MM.1S (cell line): ENCODE results near the gene HADH.
A peak's percentile ranks its signal among the peaks of the same experiment; 100 is the strongest.

Experiments
- DNase-seq: peaks from one replicate; pipeline ENCODE4 v3.0.0-alpha.2; 2015
- H2AFZ ChIP-seq: fragments of 300-600 bp; sonication (generic); 2 replicates; pipeline ENCODE4 v1.6.0; 2016; ENCODE audit warnings: antibody characterized with exemption, low read length
- H3F3A ChIP-seq: fragments of 300-600 bp; sonication (generic); 2 replicates; pipeline ENCODE4 v1.6.1; 2016; ENCODE audit warnings: mild to moderate bottlenecking, antibody characterized with exemption, low read length, moderate library complexity, mixed read lengths; ENCODE audit not compliant: insufficient read depth
- H3K27ac ChIP-seq: fragments of 300-600 bp; sonication (generic); 2 replicates; pipeline ENCODE4 v1.5.1; 2016; ENCODE audit warnings: mild to moderate bottlenecking, low read length
- H3K27me3 ChIP-seq: fragments of 300-600 bp; sonication (generic); replicated peaks from 2 replicates; pipeline ENCODE4 v1.6.0; 2016; ENCODE audit warnings: low read length; ENCODE audit not compliant: insufficient read depth
- H3K36me3 ChIP-seq: fragments of 300-600 bp; sonication (generic); replicated peaks from 2 replicates; pipeline ENCODE4 v1.6.1; 2016; ENCODE audit warnings: mild to moderate bottlenecking, low read length, mixed read lengths; ENCODE audit not compliant: insufficient read depth
- H3K4me1 ChIP-seq: fragments of 300-600 bp; sonication (generic); 2 replicates; pipeline ENCODE4 v1.6.1; 2016; ENCODE audit warnings: low read length, mixed read lengths
- H3K4me2 ChIP-seq: fragments of 300-600 bp; sonication (generic); 2 replicates; pipeline ENCODE4 v1.6.0; 2016; ENCODE audit warnings: low read depth, low read length
- H3K4me3 ChIP-seq: fragments of 300-600 bp; sonication (generic); 2 replicates; pipeline ENCODE4 v1.5.1; 2016; ENCODE audit warnings: low read length, mixed read lengths
- H3K79me2 ChIP-seq: fragments of 300-600 bp; sonication (generic); 2 replicates; pipeline ENCODE4 v1.6.1; 2016; ENCODE audit warnings: mixed run types, low read length, mixed read lengths
- H3K9ac ChIP-seq: fragments of 300-600 bp; sonication (generic); 2 replicates; pipeline ENCODE4 v1.6.1; 2016; ENCODE audit warnings: low read length, mixed read lengths
- H3K9me2 ChIP-seq: fragments of 300-600 bp; sonication (generic); replicated peaks from 2 replicates; pipeline ENCODE4 v1.6.1; 2016; ENCODE audit warnings: mild to moderate bottlenecking, low read length, mixed read lengths; ENCODE audit not compliant: insufficient read depth
- H3K9me3 ChIP-seq: fragments of 300-600 bp; sonication (generic); replicated peaks from 2 replicates; pipeline ENCODE4 v1.6.1; 2016; ENCODE audit warnings: mild to moderate bottlenecking, low read length, mixed read lengths; ENCODE audit not compliant: insufficient read depth
- H4K20me1 ChIP-seq: fragments of 300-600 bp; sonication (generic); 2 replicates; pipeline ENCODE4 v1.6.1; 2016; ENCODE audit warnings: mild to moderate bottlenecking, low read length, moderate library complexity, mixed read lengths; ENCODE audit not compliant: insufficient read depth
- CTCF ChIP-seq: fragments of 300-600 bp; sonication (generic); IDR thresholded peaks from 2 replicates; pipeline ENCODE4 v1.5.1; 2016; ENCODE audit warnings: antibody characterized with exemption, low read length, mixed read lengths
- EZH2 ChIP-seq: fragments of 300-600 bp; sonication (generic); optimal IDR thresholded peaks from 2 replicates; pipeline ENCODE3; 2017; ENCODE audit warnings: low read depth, mild to moderate bottlenecking, antibody characterized with exemption, low read length, mixed read lengths
- EZH2phosphoT487 ChIP-seq: fragments of 300-600 bp; sonication (generic); IDR thresholded peaks from 2 replicates; pipeline ENCODE4 v1.6.1; 2018; ENCODE audit warnings: antibody characterized with exemption, low read length

The HADH gene

GRCh38 chr4:108013955-108014354, 24.3 kb downstream of the HADH start:
- Histone ChIP-seq H3K79me2 (peaks cover 15% of the 10 kb centered on the region), H3K27me3 (no peaks in the 10 kb centered on the region), H4K20me1 (no peaks in the 10 kb centered on the region), H3K4me2 (no peak overlapping the region), H3K4me3 (no peak overlapping the region), H3K27ac (no peak overlapping the region), H3K36me3 (peaks cover 3% of the 10 kb centered on the region; the same call in 1 of the 2 replicates), H3F3A (no peaks in the 10 kb centered on the region), H3K9me3 (no peaks in the 10 kb centered on the region), H3K9ac (no peak overlapping the region), H3K9me2 (no peaks in the 10 kb centered on the region), H3K4me1 (no peaks in the 10 kb centered on the region), H2AFZ (no peak overlapping the region)
- no peak for TF ChIP-seq CTCF
- no peak for TF ChIP-seq EZH2
- TF ChIP-seq EZH2phosphoT487, result no peak
- DNase-seq, result no peak

- H3K4me3 ChIP-seq, result no peak overlapping the region
- no peaks in the 10 kb centered on the region for H3K9me2 ChIP-seq
- no peaks in the 10 kb centered on the region for H3K27me3 ChIP-seq
- H3K9me3 ChIP-seq, result no peaks in the 10 kb centered on the region
- H3K4me2 ChIP-seq, result no peak overlapping the region
- H3K4me1 ChIP-seq, result peaks cover 15% of the 10 kb centered on the region
- no peak overlapping the region for H3K9ac ChIP-seq
- no peak for TF ChIP-seq EZH2phosphoT487
- TF ChIP-seq CTCF, result peak; percentile 95
- no peaks in the 10 kb centered on the region for H3F3A ChIP-seq
- H3K36me3 ChIP-seq, result 0 out of 2 replicates have a peak, but pooled peaks cover 6% of the 10 kb centered on the region
- H2AFZ ChIP-seq, result no peak overlapping the region
- DNase-seq, result peak; percentile 81
- H4K20me1 ChIP-seq, result no peaks in the 10 kb centered on the region
- H3K79me2 ChIP-seq, result peaks cover 21% of the 10 kb centered on the region
- no peak overlapping the region; the same call in 1 of the 2 replicates for H3K27ac ChIP-seq
Observed at GRCh38 chr4:108018040-108018883, 28.6 kb downstream of the HADH start.

- H3K9me2 ChIP-seq, result no peaks in the 10 kb centered on the region
- H3K4me3 ChIP-seq, result no peak overlapping the region
- H3K9me3 ChIP-seq, result no peaks in the 10 kb centered on the region
- DNase-seq, result no peak
- no peaks in the 10 kb centered on the region for H3K27me3 ChIP-seq
- no peak overlapping the region for H2AFZ ChIP-seq
- H3K9ac ChIP-seq, result no peak overlapping the region
- peaks cover 15% of the 10 kb centered on the region for H3K79me2 ChIP-seq
- no peaks in the 10 kb centered on the region for H3F3A ChIP-seq
- peaks cover 15% of the 10 kb centered on the region for H3K4me1 ChIP-seq
- TF ChIP-seq EZH2, result no peak
- no peak for TF ChIP-seq CTCF
- TF ChIP-seq EZH2phosphoT487, result no peak
- H4K20me1 ChIP-seq, result no peaks in the 10 kb centered on the region
- H3K27ac ChIP-seq, result no peak overlapping the region
- 0 out of 2 replicates have a peak, but pooled peaks cover 6% of the 10 kb centered on the region for H3K36me3 ChIP-seq
- no peak overlapping the region for H3K4me2 ChIP-seq
Observed at GRCh38 chr4:108018884-108019187, 29.1 kb downstream of the HADH start.
